Esophagus muscularis mucosa (tissue), 3 donors: Measurements from ENCODE around the gene EBI3.

Experiments
- POLR2A ChIP-seq: fragments of 450-650 bp; IDR thresholded peaks from one replicate; pipeline ENCODE4 v1.6.1; 2017; ENCODE audit warnings: antibody characterized with exemption, moderate library complexity, mild to moderate bottlenecking, low read depth
- POLR2AphosphoS5 ChIP-seq, 2 donors: sonication (generic); formaldehyde crosslinking; IDR thresholded peaks; one replicate each; pipeline ENCODE4 v1.6.1; 2017; ENCODE audit warnings: antibody characterized with exemption in 2 of 2
- TF ChIP-seq, protein P1 (sequence below), 3 experiments: fragments of 200-600 bp in 2 of 3; fragments of 450-650 bp in 1 of 3; sonication (generic) in 2 of 3; IDR thresholded peaks; one replicate each; pipeline ENCODE4 v1.5.1; 2017 to 2019; ENCODE audit warnings: antibody characterized with exemption in 3 of 3, mild to moderate bottlenecking in 2 of 3, moderate library complexity in 1 of 3

DNA sequence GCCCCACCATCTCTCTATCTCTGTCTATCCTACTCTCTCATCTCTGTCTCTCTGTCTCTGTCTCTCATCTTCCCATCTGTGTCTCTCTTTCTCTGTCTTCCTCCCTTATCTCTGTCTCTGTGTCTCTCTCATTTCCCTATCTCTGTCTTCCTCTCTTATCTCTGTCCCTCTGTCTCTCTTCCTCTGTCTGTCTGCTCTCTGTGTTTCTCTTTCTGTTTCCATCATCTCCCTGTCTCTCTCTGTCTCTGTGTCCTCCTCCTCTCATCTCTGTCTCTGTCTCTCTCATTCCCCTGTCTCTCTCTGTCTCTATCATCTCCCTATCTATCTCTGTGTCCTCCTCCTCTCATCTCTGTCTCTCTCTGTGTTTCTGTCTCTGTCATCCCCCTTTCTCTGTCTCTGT is 1.6 kb upstream of the EBI3 start:
- TF ChIP-seq, protein P1, sequence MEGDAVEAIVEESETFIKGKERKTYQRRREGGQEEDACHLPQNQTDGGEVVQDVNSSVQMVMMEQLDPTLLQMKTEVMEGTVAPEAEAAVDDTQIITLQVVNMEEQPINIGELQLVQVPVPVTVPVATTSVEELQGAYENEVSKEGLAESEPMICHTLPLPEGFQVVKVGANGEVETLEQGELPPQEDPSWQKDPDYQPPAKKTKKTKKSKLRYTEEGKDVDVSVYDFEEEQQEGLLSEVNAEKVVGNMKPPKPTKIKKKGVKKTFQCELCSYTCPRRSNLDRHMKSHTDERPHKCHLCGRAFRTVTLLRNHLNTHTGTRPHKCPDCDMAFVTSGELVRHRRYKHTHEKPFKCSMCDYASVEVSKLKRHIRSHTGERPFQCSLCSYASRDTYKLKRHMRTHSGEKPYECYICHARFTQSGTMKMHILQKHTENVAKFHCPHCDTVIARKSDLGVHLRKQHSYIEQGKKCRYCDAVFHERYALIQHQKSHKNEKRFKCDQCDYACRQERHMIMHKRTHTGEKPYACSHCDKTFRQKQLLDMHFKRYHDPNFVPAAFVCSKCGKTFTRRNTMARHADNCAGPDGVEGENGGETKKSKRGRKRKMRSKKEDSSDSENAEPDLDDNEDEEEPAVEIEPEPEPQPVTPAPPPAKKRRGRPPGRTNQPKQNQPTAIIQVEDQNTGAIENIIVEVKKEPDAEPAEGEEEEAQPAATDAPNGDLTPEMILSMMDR (IDR thresholded peaks at IDR 0.05), result no peak
- TF ChIP-seq POLR2A, result no peak
- no peak for TF ChIP-seq POLR2AphosphoS5 (IDR thresholded peaks at IDR 0.05)
